G401 (cell line): Measurements from ENCODE around the gene UCKL1. TPM values are rescaled to one million over a fixed set of nuclear protein-coding genes. Genes with fewer than 3 reads are reported as not detected.
A peak's percentile ranks its signal among the peaks of the same experiment; 100 is the strongest.
"Not testable (repeated sequence)": the region's sequence is repeated elsewhere in the genome, so short reads cannot be mapped to it uniquely, and the experiment has no call there.

Experiments used
- DNase-seq: peaks from one replicate; pipeline ENCODE4 v3.0.0-alpha.2; 2015; ENCODE audit warnings: low spot score
- in situ Hi-C: cut with HindIII; loops from 2 replicates; pipeline ENCODE4 v1.10.0; 2016; ENCODE audit warnings: low sequenced_read_pairs, mixed read lengths
- total RNA-seq: library from RNA; depleted of rRNA; stranded (reverse); fragments of >200 nt; shearing (Covaris generic); gene quantifications from 2 replicates; pipeline ENCODE4 v1.2.3, GENCODE V29; 2014

Gene UCKL1
- total RNA-seq, 1 experiment from 2014 or later, result 19.9 TPM

GRCh38 chr20:63933646-63934045 lies 22.6 kb downstream of the UCKL1 start:
- DNase-seq, result peak; percentile 67
- in situ Hi-C loops, result no loop called here

- in situ Hi-C loops, result no loop called here
- no peak for DNase-seq
Observed at GRCh38 chr20:63932606-63933160, 23.5 kb downstream of the UCKL1 start.

GRCh38 chr20:63931735-63932134 lies 24.5 kb downstream of the UCKL1 start:
- in situ Hi-C loops, result no loop called here
- no peak for DNase-seq

- no peak for DNase-seq
- in situ Hi-C loops, result no loop called here
Observed at GRCh38 chr20:63930971-63931553, 25.2 kb downstream of the UCKL1 start.

DNA sequence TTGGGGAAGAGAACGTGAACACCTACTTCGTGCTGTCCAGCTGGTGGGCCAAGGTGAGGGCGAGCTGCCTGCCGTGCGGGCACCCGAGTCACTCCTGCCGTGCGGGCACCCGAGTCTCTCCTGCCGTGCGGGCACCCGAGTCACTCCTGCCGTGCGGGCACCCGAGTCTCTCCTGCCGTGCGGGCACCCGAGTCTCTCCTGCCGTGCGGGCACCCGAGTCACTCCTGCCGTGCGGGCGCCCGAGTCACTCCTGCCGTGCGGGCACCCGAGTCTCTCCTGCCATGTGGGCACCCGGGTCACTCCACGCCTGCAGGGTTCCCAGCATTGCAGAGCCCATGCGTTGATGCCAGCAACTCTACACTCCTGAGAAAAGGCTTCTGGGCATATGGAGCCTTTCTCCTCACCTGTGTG lies 26.7 kb downstream of the UCKL1 start:
- DNase-seq, in situ Hi-C loops: not testable (repeated sequence)

GRCh38 chr20:63929071-63929470 lies 27.1 kb downstream of the UCKL1 start:
- in situ Hi-C loops, result no loop called here
- no peak for DNase-seq

DNA sequence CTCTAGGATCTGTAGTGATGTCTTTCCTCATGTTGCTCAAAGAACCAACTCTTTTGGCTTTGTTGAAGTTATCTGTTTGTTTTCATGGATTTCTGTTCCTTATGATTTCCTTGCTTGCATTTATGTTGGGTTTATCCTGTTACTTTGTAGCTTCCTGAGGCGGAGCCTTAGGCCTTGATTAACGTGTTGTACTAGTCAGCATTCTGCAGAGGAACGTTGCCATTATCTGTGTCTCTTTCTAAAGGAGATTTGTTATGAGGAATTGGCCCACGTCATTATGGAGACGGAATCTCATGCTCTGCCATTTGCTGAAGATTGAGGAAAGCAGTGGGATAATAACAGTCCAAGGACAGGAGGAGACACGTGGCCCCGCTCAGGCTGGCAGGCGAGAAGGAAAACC lies 29.9 kb downstream of the UCKL1 start:
- DNase-seq, result no peak
- in situ Hi-C loops, result no loop called here

- DNase-seq, result no peak
- in situ Hi-C loops, result no loop called here
Observed at GRCh38 chr20:63924241-63924640, 32.0 kb downstream of the UCKL1 start.

- in situ Hi-C loops, result no loop called here
- no peak for DNase-seq
Observed at GRCh38 chr20:63923651-63924050, 32.6 kb downstream of the UCKL1 start.

GRCh38 chr20:63920226-63920625 lies 36.0 kb downstream of the UCKL1 start:
- in situ Hi-C loops, result no loop called here
- no peak for DNase-seq

DNA sequence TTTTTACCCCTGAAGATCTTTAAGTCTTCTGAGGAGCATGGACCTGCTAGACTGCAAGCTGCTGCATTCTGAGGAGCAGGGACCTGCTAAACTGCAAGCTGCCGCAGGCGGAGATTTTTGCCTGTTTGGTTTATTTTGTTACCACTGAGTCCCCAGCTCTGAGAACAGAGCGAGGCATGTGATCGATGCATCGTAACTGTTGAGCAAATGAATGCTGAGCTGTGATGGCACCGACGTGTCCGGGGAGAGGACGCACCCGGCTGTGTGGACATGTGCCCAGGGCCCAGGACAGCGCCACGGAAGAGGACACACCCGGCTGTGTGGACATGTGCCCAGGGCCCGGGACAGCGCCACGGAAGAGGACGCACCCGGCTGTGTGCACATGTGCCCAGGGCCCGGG lies 37.1 kb downstream of the UCKL1 start:
- in situ Hi-C loops, result no loop called here

DNA sequence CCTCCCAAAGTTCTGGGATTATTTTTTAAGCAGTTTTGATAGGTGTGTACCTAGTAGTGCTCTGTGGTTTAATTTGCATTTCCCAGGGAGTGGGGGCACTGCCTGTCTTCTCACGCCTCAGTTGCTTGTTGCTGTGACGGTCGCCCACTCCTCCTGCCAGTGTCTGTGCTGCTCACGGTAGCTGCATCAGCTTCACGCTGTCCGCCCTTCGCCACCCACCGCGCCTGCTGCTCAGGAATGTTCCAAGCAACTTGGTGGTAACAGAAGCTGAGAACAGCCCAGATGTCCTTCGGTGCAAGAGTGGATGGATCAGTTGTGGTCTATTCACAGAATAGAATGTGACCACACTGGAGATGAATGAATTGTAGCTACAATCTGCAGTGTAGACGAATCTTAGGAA lies 38.4 kb downstream of the UCKL1 start:
- in situ Hi-C loops, result no loop called here

More for the DNA sequence above, 37.1 kb downstream of the UCKL1 start:
- no peak for DNase-seq

GRCh38 chr20:63916371-63916939 lies 39.8 kb downstream of the UCKL1 start:
- in situ Hi-C loops, DNase-seq: not testable (repeated sequence)

More for the DNA sequence above, 38.4 kb downstream of the UCKL1 start:
- DNase-seq, result no peak

GRCh38 chr20:63915471-63915870 lies 40.7 kb downstream of the UCKL1 start:
- in situ Hi-C loops, result no loop called here

GRCh38 chr20:63913768-63914167 lies 42.4 kb downstream of the UCKL1 start:
- DNase-seq, result no peak
- in situ Hi-C loops, result no loop called here

More at GRCh38 chr20:63915471-63915870, 40.7 kb downstream of the UCKL1 start:
- no peak for DNase-seq

- peak; percentile 71 for DNase-seq
- in situ Hi-C loops, result no loop called here
Observed at GRCh38 chr20:63911176-63911575, 45.0 kb downstream of the UCKL1 start.

DNA sequence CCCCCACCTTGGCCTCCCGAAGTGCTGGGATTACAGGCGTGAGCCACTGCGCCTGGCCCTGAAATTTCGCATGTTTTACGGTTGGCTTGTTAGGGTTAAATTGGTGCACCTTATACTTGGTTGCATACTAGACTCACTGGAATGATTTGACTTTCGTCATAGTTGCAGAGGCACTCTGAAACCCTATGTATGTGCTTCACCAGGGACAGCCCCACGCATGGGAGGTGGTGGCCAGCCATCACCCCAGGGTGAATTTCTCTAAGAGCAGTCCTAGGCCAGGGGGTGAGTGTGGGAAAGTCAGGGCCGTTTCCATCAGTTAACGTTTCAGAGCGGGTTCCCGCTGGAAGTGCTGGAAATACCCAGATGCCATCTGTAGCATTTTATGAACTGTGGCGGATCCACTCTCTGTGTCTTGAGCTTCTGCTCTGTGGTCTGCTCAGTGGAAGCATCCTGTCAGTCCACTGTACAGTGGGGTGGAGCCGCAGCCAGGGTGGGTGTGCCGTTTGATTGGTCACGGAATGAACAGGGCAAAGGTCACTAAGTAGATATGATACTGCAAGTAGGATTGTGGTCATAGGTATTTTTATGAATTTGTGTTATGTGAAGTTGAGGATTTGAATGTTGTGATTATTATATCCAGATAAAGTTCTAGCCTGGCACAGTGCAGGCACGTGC lies 48.1 kb downstream of the UCKL1 start:
- in situ Hi-C loops, result no loop called here
- DNase-seq, result no peak

DNA sequence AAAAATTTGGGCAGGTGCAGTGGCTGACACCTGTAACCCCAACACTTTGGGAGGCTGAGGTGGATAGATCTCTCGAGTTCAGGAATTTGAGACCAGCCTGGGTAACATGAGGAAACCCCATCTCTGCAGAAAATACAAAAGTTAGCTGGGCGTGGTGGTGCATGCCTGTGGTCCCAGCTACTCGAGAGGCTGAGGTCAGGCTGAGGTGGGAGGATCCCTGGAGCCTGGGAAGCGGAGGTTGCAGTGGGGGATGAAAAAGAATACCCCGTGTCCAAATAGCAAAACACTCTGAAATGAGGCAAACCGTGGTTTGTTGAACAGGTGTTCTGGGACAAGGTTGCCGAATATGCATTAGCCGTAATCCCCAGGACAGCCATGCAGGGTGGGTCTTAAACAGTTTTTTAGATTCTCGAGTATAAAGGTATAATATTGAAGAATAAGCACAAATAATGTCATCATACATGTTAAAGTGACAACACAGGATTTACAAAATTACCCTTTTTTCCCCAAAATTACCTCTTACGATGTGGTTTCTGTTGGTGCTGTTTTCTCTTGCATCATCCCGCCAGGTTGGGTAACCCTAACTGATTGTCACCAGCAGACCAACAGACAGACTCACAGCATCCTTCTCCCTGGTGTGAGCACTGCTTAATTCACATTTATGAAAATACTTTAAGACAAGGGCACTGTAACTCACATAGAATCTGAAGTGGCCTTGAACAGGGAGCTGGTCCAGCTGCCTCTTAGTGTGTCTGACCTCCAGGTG lies 52.2 kb downstream of the UCKL1 start:
- in situ Hi-C loops, result no loop called here
- no peak for DNase-seq

DNA sequence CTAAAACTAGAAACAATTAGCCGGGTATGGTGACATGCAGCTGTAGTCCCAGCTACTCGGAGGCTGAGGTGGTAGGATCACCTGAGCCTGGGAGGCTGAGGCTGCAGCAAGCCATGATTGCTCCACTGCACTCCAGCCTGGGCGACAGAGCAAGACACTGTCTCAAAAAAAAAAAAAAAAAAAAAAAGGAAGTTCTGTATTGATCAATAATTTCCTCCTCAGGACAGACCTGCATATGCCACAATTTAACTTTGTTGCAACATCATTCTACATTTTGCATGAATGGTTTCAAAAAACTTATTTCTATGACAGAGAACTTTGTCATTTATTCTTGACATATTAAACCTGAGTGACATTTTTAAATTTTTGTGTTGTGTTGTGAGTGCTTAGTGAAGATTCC lies 55.8 kb downstream of the UCKL1 start:
- in situ Hi-C loops, result no loop called here

More for the DNA sequence above, 55.8 kb downstream of the UCKL1 start:
- no peak for DNase-seq
